Measurements from ENCODE around the gene VAV2.

The VAV2 gene

GRCh38 chr9:134037641-134038040 lies 45.5 kb upstream of the VAV2 start:
- H3K36me3 ChIP-seq: peaks cover 84% of the 10 kb centered on the region
- H3K27ac ChIP-seq: no peak overlapping the region

GRCh38 chr9:134036130-134036529 lies 44.0 kb upstream of the VAV2 start:
- peaks cover 84% of the 10 kb centered on the region for H3K36me3 ChIP-seq
- TF ChIP-seq CTCF (IDR thresholded peaks at IDR 0.05): no peak
- H3K4me1 ChIP-seq (ENCODE audit: control insufficient read depth in 1 of 2, insufficient read depth in 1 of 2, low read depth in 1 of 2, low read length in 1 of 2): no peaks in the 10 kb centered on the region
- no peak overlapping the region for H3K4me3 ChIP-seq (ENCODE audit: low read depth in 1 of 2, low read length in 1 of 2)
- H3K27ac ChIP-seq: no peak overlapping the region
- H3K27me3 ChIP-seq: no peaks in the 10 kb centered on the region
- H3K9me3 ChIP-seq: no peaks in the 10 kb centered on the region

More at GRCh38 chr9:134037641-134038040, 45.5 kb upstream of the VAV2 start:
- Histone ChIP-seq H3K4me1 (ENCODE audit: control insufficient read depth in 1 of 2, insufficient read depth in 1 of 2, low read depth in 1 of 2, low read length in 1 of 2) (no peaks in the 10 kb centered on the region), H3K4me3 (ENCODE audit: low read depth in 1 of 2, low read length in 1 of 2) (no peak overlapping the region), H3K9me3 (no peaks in the 10 kb centered on the region), H3K27me3 (no peaks in the 10 kb centered on the region)
- TF ChIP-seq CTCF (IDR thresholded peaks at IDR 0.05): no peak

GRCh38 chr9:134035041-134036039 lies 43.2 kb upstream of the VAV2 start:
- Histone ChIP-seq H3K4me3 (ENCODE audit: low read depth in 1 of 2, low read length in 1 of 2) (no peak overlapping the region), H3K27me3 (no peaks in the 10 kb centered on the region), H3K9me3 (no peaks in the 10 kb centered on the region), H3K36me3 (peaks cover 84% of the 10 kb centered on the region), H3K27ac (no peak overlapping the region), H3K4me1 (ENCODE audit: control insufficient read depth in 1 of 2, insufficient read depth in 1 of 2, low read depth in 1 of 2, low read length in 1 of 2) (no peaks in the 10 kb centered on the region)
- TF ChIP-seq CTCF (IDR thresholded peaks at IDR 0.05): no peak

- Histone ChIP-seq H3K36me3 (peaks cover 82% of the 10 kb centered on the region), H3K27ac (no peak overlapping the region)
- no peak for TF ChIP-seq CTCF (IDR thresholded peaks at IDR 0.05)
Measured at GRCh38 chr9:134034215-134035040, 42.3 kb upstream of the VAV2 start.

GRCh38 chr9:134033516-134034214 lies 41.5 kb upstream of the VAV2 start:
- H3K27me3 ChIP-seq: no peaks in the 10 kb centered on the region
- no peaks in the 10 kb centered on the region for H3K9me3 ChIP-seq
- TF ChIP-seq CTCF (IDR thresholded peaks at IDR 0.05): no peak
- H3K27ac ChIP-seq: no peak overlapping the region
- no peaks in the 10 kb centered on the region for H3K4me1 ChIP-seq (ENCODE audit: control insufficient read depth in 1 of 2, insufficient read depth in 1 of 2, low read depth in 1 of 2, low read length in 1 of 2)
- H3K4me3 ChIP-seq (ENCODE audit: low read depth in 1 of 2, low read length in 1 of 2): no peak overlapping the region
- H3K36me3 ChIP-seq: peaks cover 82% of the 10 kb centered on the region

More at GRCh38 chr9:134034215-134035040, 42.3 kb upstream of the VAV2 start:
- H3K27me3 ChIP-seq: no peaks in the 10 kb centered on the region
- H3K4me3 ChIP-seq (ENCODE audit: low read depth in 1 of 2, low read length in 1 of 2): no peak overlapping the region
- no peaks in the 10 kb centered on the region for H3K4me1 ChIP-seq (ENCODE audit: control insufficient read depth in 1 of 2, insufficient read depth in 1 of 2, low read depth in 1 of 2, low read length in 1 of 2)
- no peaks in the 10 kb centered on the region for H3K9me3 ChIP-seq
